PFSK-1 (cell line): Measurements from ENCODE around the gene RASAL3. TPM values are rescaled to one million over a fixed set of nuclear protein-coding genes. Genes with fewer than 3 reads are reported as not detected.

Experiments
- FOXP2 ChIP-seq: optimal IDR thresholded peaks from 2 replicates; pipeline ENCODE3; 2011; ENCODE audit warnings: borderline replicate concordance, control low read depth, inconsistent platforms; ENCODE audit not compliant: insufficient read depth; ENCODE audit errors: extremely low read length, extremely low read depth
- POLR2AphosphoS5 ChIP-seq: IDR thresholded peaks from 2 replicates; pipeline ENCODE4 v1.6.1; 2012; ENCODE audit warnings: low read depth, mild to moderate bottlenecking, control low read depth, low read length, moderate library complexity
- SIN3A ChIP-seq: IDR thresholded peaks from 2 replicates; pipeline ENCODE4 v1.6.1; 2012; ENCODE audit warnings: mild to moderate bottlenecking, low read length, moderate library complexity, borderline replicate concordance; ENCODE audit not compliant: insufficient read depth
- TAF1 ChIP-seq: IDR thresholded peaks from 2 replicates; pipeline ENCODE4 v1.6.1; 2012; ENCODE audit warnings: low read length, control low read depth, borderline replicate concordance; ENCODE audit not compliant: insufficient read depth
- polyA plus RNA-seq: library from polyadenylated mRNA; unstranded; fragments of >200 nt; gene quantifications from one replicate; pipeline ENCODE4 v1.2.1, GENCODE V29; 2012; ENCODE audit warnings: low read depth, missing spikeins; ENCODE audit not compliant: insufficient read length
- TF ChIP-seq, protein P1 (sequence below), 2 experiments: IDR thresholded peaks; 2 replicates each; pipeline versions ENCODE4 v1.6.1 to v1.8.0; 2011 to 2012; ENCODE audit warnings: low read depth in 2 of 2, low read length in 2 of 2, control low read depth in 1 of 2, inconsistent platforms in 1 of 2, mild to moderate bottlenecking in 1 of 2, moderate library complexity in 1 of 2; ENCODE audit not compliant: insufficient read depth in 1 of 2

The RASAL3 gene
- polyA plus RNA-seq: not detected

GRCh38 chr19:15464394-15465385, at the start of gene RASAL3:
RASAL3 (minus strand) TSS chr19:15464544; CDS start chr19:15464358, 186 bp downstream.
- TF ChIP-seq TAF1: no peak

DNA sequence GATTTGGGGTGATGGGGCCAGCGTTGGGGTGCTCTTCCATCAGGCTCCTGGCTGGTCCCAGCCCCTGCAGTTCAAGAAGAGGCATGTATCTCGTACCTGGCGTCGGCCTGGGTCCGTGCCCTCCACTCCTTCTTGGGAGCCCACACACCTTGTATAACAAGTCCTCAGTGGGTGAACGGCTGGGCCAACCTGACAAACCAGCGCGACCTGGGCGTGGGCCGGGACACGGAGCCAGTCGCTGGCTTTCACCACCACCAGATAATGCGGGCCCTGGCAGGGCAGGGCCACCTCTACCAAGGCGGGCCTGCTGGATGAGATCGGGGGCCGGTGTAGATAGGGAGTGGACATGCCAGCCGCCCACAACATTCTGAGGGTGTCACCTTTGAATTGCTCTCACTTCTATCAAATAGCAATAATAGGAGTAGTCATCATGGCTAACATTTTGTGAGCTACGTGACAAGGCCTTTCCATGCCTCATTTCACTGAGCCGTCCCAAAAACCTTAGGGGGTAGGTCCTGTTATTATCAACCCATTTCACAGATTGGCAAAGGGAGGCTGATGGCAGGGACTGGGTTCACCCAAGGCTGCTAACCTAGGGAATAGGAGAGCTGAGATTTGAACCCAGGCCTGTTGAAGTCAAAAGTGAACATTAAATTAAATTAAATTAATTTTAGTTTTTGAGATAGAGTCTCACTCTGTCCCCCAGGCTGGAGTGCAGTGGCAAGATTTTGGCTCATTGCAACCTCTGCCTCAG, 47.5 kb upstream of the RASAL3 start:
- TF ChIP-seq FOXP2 (no peak), SIN3A (no peak), POLR2AphosphoS5 (no peak), TAF1 (no peak)
- TF ChIP-seq, protein P1, sequence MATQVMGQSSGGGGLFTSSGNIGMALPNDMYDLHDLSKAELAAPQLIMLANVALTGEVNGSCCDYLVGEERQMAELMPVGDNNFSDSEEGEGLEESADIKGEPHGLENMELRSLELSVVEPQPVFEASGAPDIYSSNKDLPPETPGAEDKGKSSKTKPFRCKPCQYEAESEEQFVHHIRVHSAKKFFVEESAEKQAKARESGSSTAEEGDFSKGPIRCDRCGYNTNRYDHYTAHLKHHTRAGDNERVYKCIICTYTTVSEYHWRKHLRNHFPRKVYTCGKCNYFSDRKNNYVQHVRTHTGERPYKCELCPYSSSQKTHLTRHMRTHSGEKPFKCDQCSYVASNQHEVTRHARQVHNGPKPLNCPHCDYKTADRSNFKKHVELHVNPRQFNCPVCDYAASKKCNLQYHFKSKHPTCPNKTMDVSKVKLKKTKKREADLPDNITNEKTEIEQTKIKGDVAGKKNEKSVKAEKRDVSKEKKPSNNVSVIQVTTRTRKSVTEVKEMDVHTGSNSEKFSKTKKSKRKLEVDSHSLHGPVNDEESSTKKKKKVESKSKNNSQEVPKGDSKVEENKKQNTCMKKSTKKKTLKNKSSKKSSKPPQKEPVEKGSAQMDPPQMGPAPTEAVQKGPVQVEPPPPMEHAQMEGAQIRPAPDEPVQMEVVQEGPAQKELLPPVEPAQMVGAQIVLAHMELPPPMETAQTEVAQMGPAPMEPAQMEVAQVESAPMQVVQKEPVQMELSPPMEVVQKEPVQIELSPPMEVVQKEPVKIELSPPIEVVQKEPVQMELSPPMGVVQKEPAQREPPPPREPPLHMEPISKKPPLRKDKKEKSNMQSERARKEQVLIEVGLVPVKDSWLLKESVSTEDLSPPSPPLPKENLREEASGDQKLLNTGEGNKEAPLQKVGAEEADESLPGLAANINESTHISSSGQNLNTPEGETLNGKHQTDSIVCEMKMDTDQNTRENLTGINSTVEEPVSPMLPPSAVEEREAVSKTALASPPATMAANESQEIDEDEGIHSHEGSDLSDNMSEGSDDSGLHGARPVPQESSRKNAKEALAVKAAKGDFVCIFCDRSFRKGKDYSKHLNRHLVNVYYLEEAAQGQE (IDR thresholded peaks at IDR 0.05; ENCODE audit: insufficient read depth in 1 of 2, low read depth in 2 of 2, low read length in 2 of 2): no peak

GRCh38 chr19:15508035-15508710, 43.8 kb upstream of the RASAL3 start, which contains the start of gene CYP4F22:
CYP4F22 (plus strand) TSS chr19:15508525; CDS start chr19:15525337, 16,812 bp downstream.
- TF ChIP-seq, protein P1 (IDR thresholded peaks at IDR 0.05; ENCODE audit: insufficient read depth in 1 of 2, low read depth in 2 of 2, low read length in 2 of 2): no peak
- TF ChIP-seq FOXP2 (no peak), POLR2AphosphoS5 (no peak), TAF1 (no peak), SIN3A (no peak)

GRCh38 chr19:15507068-15508034, 43.0 kb upstream of the RASAL3 start:
- TF ChIP-seq, protein P1 (IDR thresholded peaks at IDR 0.05; ENCODE audit: insufficient read depth in 1 of 2, low read depth in 2 of 2, low read length in 2 of 2): no peak
- TF ChIP-seq TAF1 (no peak), POLR2AphosphoS5 (no peak), FOXP2 (no peak), SIN3A (no peak)
